ENCODE results near the gene SPOCK2.

Gene SPOCK2

DNA sequence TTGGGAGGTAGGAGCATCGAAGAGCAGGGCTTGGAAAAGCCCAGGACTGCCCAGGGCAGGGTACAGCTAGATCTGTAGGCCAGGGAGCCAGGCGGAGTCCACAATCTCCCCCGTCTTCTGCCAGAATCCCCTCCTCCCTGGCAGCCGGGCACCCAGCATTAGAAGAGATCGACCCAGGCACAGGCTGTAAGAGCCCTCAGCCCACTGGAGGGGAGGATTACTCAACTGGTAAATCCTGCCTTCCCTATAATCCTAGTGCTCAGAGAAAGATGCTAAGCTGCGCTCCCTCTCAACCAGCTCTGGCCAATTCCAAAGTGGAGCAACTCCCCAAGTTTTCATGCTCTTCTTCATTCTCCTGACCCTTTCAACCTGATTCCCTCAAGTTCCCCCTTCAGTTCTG is 3.2 kb downstream of the SPOCK2 start:
- H3K4me3 ChIP-seq (ENCODE audit: low read depth, low read length) = no peak overlapping the region
- TF ChIP-seq, protein P1, sequence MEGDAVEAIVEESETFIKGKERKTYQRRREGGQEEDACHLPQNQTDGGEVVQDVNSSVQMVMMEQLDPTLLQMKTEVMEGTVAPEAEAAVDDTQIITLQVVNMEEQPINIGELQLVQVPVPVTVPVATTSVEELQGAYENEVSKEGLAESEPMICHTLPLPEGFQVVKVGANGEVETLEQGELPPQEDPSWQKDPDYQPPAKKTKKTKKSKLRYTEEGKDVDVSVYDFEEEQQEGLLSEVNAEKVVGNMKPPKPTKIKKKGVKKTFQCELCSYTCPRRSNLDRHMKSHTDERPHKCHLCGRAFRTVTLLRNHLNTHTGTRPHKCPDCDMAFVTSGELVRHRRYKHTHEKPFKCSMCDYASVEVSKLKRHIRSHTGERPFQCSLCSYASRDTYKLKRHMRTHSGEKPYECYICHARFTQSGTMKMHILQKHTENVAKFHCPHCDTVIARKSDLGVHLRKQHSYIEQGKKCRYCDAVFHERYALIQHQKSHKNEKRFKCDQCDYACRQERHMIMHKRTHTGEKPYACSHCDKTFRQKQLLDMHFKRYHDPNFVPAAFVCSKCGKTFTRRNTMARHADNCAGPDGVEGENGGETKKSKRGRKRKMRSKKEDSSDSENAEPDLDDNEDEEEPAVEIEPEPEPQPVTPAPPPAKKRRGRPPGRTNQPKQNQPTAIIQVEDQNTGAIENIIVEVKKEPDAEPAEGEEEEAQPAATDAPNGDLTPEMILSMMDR (IDR thresholded peaks at IDR 0.05; ENCODE audit: low read depth, low read length, missing control alignments) = no peak
- in situ Hi-C loops (cut with HindIII; ENCODE audit: low sequenced_read_pairs) = no loop called here
- DNase-seq (ENCODE audit: low read depth) = no peak

GRCh38 chr10:72083790-72084459 is 4.4 kb downstream of the SPOCK2 start:
- in situ Hi-C loops (cut with HindIII; ENCODE audit: low sequenced_read_pairs) = no loop called here
- H3K4me3 ChIP-seq (ENCODE audit: low read depth, low read length) = no peak overlapping the region
- DNase-seq (ENCODE audit: low read depth) = no peak
- TF ChIP-seq, protein P1 (IDR thresholded peaks at IDR 0.05; ENCODE audit: low read depth, low read length, missing control alignments) = no peak

DNA sequence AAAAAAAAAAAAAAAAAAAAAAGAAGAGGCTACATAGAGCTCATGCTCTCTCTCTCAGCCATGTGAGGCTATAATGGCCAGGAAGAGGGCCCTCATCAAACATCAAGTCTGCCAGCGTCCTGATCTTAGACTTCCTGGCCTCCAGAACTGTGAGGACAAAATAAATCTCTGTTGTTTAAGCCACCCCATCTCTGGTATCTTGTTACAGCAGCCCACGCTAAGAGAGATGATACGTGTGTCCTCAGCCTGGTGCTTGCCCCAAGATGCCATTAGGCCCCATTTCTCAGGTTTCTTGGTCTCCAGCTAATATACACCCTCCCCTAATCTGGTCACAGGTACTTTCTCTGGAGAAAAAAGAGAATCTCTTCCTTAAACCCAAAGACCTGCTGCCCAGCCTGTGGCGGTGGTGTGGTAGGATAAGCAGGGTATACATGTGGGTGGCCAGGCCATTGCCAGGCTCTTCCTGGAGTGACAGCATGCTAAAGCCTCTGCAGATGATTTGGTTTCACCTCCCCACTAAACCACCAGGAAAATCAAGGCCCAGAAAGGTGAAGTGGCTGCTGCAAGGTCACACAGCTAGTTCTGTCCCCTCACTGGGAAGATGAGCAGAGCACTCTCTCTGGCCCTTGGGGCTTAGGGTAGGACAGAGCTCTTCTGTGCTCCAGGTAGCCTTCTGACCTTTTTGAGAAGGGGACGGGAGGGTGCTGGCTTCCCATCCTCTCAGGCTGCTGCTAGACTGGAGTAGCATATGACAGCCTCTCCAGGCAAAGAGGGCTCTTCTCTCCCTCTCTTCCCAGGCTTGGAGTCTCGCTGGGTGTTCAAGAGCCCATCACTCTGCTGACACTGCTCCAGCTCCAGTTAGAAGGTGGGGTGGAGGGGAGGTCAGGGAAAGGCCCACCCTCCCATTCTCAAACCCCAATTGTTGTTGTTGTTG is 5.2 kb downstream of the SPOCK2 start:
- in situ Hi-C loops (cut with HindIII; ENCODE audit: low sequenced_read_pairs) = no loop called here

GRCh38 chr10:72081772-72082590 is 6.4 kb downstream of the SPOCK2 start:
- H3K4me3 ChIP-seq (ENCODE audit: low read depth, low read length) = no peak overlapping the region
- in situ Hi-C loops (cut with HindIII; ENCODE audit: low sequenced_read_pairs) = no loop called here
- TF ChIP-seq, protein P1 (IDR thresholded peaks at IDR 0.05; ENCODE audit: low read depth, low read length, missing control alignments) = no peak
- no peak for DNase-seq (ENCODE audit: low read depth)

More for the DNA sequence above, 5.2 kb downstream of the SPOCK2 start:
- H3K4me3 ChIP-seq (ENCODE audit: low read depth, low read length) = no peak overlapping the region
- DNase-seq (ENCODE audit: low read depth) = no peak
- TF ChIP-seq, protein P1 (IDR thresholded peaks at IDR 0.05; ENCODE audit: low read depth, low read length, missing control alignments) = no peak

DNA sequence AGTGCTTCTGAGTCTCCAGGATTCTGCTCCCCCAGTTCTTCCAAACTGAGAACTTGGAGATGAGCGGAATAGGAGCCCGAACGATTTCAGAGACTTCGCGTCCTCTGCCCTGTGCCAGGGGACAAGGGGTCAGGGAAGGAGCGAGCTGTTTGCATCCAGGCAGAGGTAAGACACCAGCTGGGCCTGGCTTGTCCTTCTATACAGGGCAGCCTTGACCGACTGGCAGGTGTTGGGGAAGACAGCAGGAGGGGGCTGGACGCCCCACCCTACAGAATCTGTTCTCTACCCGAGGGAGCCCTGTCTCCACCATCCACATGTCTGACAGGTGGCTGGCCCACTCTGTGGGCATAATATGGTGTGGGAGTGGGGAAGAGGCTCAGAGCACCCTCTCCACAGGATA is 7.1 kb downstream of the SPOCK2 start:
- in situ Hi-C loops (cut with HindIII; ENCODE audit: low sequenced_read_pairs) = no loop called here
- TF ChIP-seq, protein P1 (IDR thresholded peaks at IDR 0.05; ENCODE audit: low read depth, low read length, missing control alignments) = no peak
- DNase-seq (ENCODE audit: low read depth) = no peak
- no peak overlapping the region for H3K4me3 ChIP-seq (ENCODE audit: low read depth, low read length)
